Hippocampal formation (tissue), 2 donors: ENCODE measurements around the gene ZNF594.
"Not testable (repeated sequence)": the region's sequence is repeated elsewhere in the genome, so short reads cannot be mapped to it uniquely, and the experiment has no call there.

ENCODE experiments used
- DNase-seq, 2 donors: peaks; one replicate each; lab custom pipeline; 2025; lab: John Stamatoyannopoulos, UW

The ZNF594 gene

DNA sequence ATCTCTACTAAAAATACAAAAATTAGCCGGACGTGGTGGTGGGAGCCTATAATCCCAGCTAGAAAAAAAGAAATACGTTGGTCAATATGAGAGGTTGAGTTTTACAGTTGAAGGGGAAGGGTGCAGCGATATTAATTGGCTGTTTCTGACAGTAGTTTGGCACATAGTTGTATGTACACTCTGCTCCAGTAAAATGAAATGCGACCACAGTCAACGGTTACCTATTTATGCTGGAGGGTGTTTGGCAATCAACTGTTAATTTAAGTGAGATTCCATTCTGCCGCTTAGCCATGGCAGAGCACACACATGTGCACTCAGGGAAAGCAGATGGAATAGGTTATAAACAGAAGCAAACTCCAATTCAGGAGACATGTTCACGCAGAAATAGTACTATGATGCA lies 9.3 kb upstream of the ZNF594 start:
- DNase-seq: no peak

DNA sequence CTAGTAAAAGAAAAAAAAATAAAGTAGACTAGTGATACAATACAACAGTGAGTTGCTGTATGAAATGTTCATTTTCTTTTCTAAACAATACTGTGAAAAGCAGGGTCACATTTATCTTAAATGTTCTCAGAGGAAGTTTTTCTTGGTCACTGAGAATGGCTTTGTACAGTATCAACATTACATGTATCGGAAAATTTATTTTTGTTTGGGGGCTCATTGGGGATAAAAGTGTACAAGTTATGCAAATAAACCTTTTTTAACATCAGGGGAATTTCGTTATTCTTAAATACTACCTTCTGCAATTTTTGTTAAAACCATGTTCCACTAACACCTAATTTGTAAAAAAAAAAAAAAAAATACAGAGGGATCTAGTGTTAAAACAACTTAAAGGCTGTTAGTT lies 8.7 kb upstream of the ZNF594 start:
- DNase-seq: no peak

DNA sequence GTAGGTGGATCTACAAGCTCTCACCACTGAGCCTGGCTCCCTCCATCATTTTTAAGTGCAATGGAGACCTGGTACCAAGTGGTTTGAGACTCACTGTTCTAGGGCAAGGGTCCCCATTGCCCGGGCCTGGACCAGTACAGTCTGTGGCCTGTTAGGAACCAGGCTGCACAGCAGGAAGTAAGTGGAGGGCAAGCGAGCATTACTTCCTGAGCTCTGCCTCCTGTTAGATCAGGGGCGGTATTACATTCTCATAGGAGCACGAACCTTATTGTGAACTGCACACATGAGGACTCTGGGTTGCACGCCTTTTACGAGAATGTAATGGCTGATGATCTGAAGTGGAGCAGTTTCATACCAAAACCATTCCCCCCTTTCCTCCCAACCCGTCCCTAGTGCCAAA lies 6.8 kb upstream of the ZNF594 start:
- no peak for DNase-seq

DNA sequence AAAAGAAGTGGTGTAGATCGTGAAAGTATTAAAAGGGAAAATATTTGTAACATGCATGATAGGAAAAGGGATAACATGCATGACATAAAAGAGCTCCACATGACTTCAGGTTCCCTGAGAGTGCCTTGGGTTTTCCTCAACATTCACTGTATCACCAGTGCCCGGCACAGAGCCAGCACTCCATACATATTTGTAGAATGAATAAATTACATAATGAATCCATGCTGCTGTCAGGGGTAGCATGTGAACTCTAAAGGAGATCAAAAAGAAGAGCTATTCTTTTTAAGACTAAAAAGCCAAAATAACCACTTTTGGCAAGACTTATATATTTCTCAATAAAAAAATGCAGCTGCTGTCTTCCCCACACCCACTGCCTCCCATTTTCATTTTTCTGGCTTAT lies 2.7 kb upstream of the ZNF594 start:
- no peak for DNase-seq

DNA sequence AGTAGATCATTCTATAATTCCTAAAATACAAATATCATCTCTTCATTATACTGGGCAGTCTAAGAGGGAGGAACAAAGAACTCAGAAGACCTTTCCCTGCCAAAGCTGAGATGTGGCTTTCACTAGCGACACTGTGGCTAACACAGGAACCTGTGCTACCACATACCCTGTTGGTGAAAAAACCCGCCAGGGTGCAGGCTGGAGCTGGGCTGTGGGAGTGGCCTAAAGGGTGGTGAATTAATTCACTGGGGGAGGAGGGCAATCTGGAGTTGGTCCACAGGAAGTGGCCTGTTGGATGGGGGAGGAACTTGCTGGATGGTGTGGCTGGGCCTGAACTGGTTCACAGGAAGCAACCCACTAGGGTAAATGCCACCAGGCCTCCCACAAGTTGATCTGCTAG lies 7.4 kb downstream of the ZNF594 start:
- DNase-seq: no peak

DNA sequence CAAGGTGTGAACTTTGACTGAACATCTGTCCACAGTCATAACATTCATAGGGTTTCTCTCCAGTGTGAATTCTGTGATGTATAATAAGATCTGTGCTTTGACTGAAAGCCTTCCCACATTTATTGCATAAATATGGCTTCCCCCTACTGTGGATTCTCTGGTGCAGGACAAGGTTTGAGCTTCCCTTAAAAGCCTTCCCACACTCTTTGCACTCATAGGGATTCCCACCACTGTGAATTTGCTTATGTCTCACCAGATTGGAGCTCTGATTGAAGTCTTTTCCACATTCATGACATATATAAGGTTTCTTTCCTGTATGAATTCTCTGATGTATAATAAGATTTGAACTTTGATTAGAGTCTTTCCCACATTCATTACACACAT lies 8.3 kb downstream of the ZNF594 start:
- no peak for DNase-seq

DNA sequence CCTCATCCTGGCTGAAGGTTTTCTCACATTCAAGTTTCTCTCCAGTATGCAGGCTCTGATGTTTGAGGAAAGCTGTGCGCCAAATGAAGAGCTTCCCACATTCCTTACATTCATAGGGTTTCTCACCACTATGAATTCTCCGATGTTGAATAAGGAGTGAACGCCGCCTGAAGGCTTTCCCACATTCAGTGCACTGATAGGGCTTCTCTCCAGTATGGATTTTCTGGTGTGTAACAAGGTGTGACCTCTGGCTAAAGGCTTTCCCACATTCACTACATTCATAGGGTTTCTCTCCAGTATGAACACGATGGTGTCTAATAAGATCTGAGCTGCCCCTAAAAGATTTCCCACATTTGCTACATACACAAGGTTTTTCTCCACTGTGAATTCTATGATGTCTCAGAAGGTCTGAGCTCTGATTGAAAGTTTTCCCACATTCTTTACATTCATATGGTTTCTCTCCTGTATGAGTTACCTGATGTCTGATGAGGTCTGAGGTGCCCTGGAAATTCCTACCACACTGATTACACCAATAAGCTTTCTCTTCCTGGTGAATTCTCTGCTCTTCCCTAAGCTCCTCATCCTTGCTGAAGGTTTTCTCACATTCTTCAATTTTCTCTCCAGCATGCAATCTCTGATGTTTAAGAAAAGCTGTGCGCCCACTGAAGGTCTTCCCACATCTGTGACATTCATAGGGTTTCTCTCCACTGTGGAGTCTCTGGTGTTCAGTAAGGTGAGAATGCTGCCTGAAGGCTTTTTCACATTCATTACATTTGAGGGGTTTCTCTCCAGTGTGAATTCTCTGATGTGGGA lies 8.9 kb downstream of the ZNF594 start:
- no peak for DNase-seq

DNA sequence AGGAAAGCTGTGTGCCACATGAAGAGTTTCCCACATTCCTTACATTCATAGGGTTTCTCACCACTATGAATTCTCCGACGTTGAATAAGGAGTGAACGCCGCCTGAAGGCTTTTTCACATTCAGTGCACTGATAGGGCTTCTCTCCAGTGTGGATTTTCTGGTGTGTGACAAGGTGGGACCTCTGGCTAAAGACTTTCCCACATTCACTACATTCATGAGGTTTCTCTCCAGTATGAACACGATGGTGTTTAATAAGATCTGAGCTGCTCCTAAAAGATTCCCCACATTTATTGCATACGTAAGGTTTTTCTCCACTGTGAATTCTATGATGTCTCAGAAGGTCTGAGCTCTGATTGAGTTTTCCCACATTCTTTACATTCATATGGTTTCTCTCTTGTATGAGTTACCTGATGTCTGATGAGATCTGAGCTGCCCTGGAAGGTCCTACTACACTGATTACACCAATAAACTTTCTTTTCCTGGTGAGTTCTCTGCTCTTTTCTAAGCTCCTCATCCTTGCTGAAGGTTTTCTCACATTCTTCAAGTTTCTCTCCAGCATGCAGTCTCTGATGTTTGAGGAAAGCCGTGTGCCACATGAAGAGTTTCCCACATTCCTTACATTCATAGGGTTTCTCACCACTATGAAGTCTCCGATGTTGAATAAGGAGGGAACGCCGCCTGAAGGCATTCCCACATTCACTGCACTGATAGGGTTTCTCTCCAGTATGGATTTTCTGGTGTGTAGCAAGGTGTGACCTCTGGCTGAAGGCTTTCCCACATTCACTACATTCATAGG lies 10.0 kb downstream of the ZNF594 start:
- no peak for DNase-seq

DNA sequence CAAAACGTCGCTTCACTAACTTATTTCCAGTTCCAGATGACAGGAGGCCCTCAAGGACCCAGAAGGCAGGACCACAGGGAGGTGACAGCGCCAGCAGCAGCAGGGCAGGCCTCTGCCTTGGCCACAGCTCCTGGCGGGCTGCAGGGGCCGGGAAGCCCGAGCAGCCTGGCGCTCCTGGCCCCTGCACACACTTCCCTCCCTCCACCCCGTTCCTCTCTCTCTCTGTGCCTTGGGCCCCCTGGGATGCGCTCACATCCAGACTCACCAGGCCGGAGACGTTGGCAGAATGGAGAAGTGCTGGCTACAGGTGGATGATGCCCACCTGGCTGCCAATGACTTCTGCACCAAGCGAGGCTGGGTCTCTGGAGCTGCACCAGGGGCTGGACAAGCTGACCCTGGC lies 12.7 kb downstream of the ZNF594 start:
- DNase-seq: no peak

DNA sequence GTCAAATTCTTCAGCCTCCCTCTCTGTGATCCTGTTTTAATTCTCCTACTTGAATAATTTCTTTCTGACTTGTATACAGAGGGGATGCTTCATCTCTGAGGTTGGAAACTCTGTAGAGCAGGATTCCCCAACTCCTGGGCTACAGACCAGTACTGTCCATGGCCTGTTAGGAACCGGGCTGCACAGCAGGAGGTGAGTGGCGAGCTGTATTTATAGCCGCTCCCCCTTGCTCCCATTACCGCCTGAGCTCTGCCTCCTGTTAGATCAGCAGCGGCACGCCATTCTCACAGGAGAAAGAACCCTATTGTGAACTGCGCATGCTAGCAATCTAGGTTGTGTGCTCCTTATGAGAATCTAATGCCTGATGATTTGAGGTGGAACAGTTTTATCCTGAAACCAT lies 16.6 kb downstream of the ZNF594 start:
- DNase-seq: not testable (repeated sequence)

DNA sequence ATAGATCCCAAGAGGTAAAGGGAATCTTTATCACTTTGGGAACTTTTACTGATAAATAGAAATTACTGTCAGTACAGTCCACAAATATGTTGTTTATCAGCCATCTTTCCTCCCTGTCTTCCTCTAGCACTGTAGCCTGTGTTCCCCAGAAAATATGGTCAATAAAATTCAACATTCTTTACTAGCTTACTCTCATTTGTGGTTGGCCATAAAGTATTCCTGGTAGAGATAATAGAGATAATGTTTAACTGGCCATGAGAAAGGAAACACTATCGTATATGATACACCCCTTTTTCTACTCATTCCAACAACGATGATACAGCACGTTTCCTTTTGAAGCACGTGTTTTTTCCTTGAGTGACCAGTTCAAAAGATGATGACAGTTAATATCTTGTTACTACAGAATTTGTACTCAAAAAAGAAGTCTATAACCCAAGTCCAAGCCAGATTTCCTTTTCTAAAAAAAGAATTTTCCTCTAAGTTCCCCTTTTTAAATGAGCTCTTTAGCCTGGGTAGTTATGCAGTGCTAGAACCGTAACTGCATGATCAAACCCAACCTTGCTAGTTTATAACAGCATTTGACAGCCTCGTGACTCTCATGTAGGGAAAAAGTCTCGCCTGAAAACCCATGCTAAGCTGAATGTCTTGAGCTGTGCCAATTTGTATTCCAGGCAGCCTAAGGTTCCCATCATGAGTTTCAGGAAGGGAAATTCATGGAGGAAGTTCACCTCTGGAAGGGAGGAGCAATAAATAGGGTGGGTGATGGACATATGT lies 25.7 kb downstream of the ZNF594 start:
- not testable (repeated sequence) for DNase-seq

DNA sequence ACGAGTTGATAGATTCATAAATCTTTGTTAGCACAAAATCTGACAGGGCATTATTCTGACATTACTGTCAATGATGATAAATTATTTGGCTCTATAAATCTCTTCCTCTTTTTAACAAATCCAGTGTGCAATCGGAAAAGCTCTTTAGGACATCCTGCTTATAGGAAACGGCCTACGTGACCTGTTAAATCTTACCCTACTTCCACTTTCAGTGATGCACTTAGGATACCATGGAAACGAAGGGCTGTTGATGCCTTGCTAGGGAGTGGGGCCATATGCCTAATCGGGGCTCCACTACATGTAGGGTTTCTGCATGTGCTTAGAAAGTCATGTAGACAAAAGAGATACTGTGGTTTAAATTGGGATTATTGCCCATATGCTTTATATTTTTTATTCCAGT lies 27.2 kb downstream of the ZNF594 start:
- DNase-seq: no peak

DNA sequence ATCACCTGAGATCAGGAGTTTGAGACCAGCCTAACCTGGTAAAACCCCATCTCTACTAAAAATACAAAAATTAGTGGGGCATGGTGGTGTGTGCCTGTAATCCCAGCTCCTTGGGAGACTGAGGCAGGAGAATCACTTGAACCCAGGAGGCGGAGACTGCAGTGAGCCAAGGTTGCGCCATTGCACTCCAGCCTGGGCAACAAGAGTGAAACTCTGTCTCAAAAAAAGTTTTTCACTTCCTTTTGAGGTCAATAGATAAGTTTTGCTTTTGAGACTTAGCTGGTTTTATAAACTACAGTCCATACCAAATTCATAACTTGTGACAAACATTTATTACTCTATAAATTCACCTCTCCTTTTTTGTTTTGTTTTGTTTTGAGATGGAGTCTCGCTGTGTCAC lies 29.9 kb downstream of the ZNF594 start:
- DNase-seq: not testable (repeated sequence)

DNA sequence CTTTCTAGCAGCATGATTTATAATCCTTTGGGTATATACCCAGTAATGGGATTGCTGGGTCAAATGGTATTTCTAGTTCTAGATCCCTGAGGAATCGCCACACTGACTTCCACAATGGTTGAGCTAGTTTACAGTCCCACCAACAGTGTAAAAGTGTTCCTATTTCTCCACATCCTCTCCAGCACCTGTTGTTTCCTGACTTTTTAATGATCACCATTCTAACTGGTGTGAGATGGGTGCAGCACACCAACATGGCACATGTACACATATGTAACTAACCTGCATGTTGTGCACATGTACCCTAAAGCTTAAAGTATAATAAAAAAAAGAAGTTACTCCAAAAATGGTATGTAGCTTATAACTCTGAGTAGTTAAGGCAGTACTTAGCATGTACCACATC lies 31.0 kb downstream of the ZNF594 start:
- DNase-seq: not testable (repeated sequence)

DNA sequence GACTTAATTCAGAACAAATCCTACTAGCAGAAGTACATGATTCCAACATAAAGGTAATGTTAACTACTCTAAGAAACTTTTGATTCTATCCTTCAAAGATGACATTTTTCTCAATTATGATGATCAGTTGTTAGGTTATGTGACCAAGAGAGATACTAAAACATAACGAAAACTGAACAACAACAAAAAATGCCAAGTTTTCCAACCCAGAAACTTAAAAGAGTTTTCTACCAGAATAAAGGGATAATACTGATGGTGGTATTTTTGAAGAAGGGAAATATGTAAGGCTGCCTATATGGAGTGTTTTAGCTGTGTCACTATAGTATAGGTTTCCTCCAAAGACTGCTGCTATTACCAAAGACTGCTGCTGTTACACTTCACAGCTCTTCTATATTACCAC lies 45.5 kb downstream of the ZNF594 start:
- not testable (repeated sequence) for DNase-seq

DNA sequence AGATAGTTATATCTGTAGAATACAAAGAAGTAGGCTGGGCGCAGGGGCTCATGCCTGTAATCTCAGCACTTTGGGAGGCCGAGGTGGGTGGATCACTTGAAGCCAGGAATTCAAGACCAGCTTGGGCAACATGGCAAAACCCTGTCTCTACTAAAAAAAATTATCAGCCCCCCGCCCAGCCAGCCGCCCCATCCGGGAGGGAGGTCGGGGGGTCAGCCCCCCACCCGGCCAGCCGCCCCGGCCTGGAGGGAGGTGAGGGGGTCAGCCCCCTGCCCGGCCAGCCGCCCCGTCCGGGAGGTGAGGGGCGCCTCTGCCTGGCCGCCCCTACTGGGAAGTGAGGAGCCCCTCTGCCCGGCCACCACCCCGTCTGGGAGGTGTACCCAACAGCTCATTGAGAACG lies 48.8 kb downstream of the ZNF594 start:
- not testable (repeated sequence) for DNase-seq

DNA sequence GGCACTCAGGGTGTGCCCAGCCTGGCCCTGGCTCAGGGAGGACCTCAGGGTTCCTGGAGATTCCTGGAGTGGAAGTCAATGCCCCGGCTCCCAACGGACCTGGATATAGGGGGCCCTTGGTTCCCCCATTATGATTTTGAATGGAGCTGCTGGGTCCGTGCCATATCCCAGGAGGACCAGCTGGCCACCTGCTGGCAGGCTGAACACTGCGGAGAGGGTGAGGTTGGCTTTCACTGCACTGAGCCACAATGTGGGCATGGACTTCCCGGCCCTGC lies 52.3 kb downstream of the ZNF594 start:
- DNase-seq: no peak

DNA sequence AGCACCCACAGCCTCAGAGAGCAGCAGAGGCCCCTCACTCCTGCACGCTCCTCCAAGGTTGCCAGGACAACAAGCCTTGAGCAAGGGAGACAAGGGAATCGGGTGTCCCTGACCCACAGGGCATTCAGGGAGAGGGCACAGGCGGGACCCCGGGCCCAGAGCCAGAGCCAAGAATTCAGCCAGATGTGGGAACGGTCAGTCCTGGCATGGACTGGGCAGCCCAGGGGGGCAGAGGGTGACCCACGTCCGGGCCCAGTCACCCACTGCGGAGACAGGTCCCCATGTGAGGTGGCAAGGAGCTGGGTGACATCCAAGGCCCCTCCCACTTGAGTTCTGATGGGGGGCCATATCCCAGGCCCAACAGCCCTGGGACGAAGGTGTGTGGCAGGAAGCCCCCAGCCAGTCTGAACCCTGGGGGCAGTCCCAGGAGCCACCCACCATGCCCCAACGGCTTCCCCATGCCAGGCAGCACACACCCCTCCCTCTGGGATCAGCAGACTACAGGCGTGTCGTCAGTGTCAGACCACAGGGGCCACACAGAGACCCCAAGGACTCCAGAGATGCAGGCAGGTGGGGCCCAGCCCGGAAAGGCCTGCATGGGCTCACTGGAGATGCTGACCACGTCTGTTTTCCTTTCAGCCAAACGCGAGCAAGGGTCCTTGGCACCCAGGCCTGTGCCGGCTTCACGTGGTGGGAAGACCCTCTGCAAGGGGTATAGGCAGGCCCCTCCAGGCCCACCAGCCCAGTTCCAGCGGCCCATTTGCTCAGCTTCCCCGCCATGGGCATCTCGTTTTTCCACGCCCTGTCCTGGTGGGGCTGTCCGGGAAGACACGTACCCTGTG lies 52.8 kb downstream of the ZNF594 start:
- DNase-seq: no peak

DNA sequence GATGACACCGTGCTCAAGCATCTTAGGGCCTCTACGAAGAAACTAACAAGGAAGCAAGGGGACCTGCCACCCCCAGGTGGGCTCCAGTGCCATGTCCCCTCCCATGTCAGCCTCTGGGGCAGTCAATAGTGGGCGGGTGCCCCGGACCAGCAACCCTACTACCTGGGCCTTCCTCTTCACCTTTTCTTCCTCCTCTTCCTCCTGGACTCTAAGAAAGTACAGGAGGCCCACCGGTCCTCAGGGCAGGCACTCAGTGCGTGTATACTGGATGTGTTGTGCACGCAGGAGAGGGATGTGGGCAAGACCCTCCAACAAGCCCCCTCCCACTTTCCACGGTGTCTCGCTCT lies 53.5 kb downstream of the ZNF594 start:
- not testable (repeated sequence) for DNase-seq

DNA sequence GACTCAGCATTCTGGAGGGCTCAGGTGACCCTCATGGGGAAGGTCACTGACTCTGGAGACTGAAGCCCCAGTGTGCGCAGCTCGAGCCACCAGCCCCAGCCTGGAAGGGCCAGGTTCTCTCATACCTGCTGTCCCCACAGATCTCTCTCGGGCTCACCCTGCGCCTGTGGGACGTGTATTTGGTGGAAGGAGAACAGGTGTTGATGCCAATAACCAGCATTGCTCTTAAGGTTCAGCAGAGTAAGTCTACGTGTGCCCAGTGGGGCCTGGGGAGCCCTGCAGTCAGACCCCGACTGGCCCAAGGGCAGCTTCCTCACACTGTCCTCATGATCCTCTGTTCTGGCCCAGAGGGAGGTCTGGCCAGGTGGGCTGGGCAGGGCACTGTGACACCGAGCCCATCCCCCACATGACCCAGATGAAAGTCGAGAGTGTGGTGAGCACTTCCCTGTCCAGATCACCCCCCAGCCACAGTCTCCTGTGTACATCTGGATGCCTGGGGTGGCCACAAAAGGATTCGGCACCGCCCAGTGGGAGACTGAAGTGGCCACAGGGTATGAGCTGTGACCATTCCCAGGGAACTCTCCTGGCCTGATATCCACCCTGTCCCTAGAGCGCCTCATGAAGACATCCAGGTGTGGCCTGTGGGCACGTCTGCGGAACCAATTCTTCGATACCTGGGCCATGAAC lies 54.0 kb downstream of the ZNF594 start:
- DNase-seq: not testable (repeated sequence)
